ENCODE measurements around the gene PYHIN1.

Gene PYHIN1

GRCh38 chr1:159025043-159025442 lies 93.7 kb downstream of the PYHIN1 start:
- TF ChIP-seq CTCF (conservative IDR thresholded peaks at IDR 0.05; ENCODE audit: low read length) (no peak), EZH2phosphoT487 (IDR thresholded peaks at IDR 0.05; ENCODE audit: borderline replicate concordance) (no peak)

More at GRCh38 chr1:159025043-159025442, 93.7 kb downstream of the PYHIN1 start:
- H3K27me3 ChIP-seq (ENCODE audit: insufficient read depth, low read length, poor library complexity, severe bottlenecking): no peaks in the 10 kb centered on the region
- H3K79me2 ChIP-seq (ENCODE audit: insufficient read depth, low read length): peaks cover 99% of the 10 kb centered on the region
- H3K4me3 ChIP-seq (ENCODE audit: low read length, poor library complexity, severe bottlenecking): no peak overlapping the region
- peaks cover 63% of the 10 kb centered on the region for H3K4me1 ChIP-seq (ENCODE audit: insufficient read depth, low read length, poor library complexity, severe bottlenecking)
- H3K4me2 ChIP-seq (ENCODE audit: low read depth, low read length, poor library complexity, severe bottlenecking): peak overlapping the region; percentile 53
- no peaks in the 10 kb centered on the region for H3K9me2 ChIP-seq (replicated peaks; ENCODE audit: low read depth, low read length)
- H3K9ac ChIP-seq (ENCODE audit: low read depth, low read length, poor library complexity, severe bottlenecking): no peak overlapping the region
- no peaks in the 10 kb centered on the region; the same call in 1 of the 2 replicates for H3F3A ChIP-seq (ENCODE audit: low read depth)
- peaks cover 68% of the 10 kb centered on the region for H3K36me3 ChIP-seq (ENCODE audit: insufficient read depth, low read length)
- H4K20me1 ChIP-seq (ENCODE audit: insufficient read depth, low read length, poor library complexity, severe bottlenecking): peaks cover 88% of the 10 kb centered on the region
- no peaks in the 10 kb centered on the region for H3K9me3 ChIP-seq (ENCODE audit: insufficient read depth, low read depth, low read length)
- no peak overlapping the region for H2AFZ ChIP-seq (ENCODE audit: low read length)

All from Loucy (cell line).